ENCODE data around the gene VPS45.
A peak's percentile ranks its signal among the peaks of the same experiment; 100 is the strongest.

Gene VPS45

DNA sequence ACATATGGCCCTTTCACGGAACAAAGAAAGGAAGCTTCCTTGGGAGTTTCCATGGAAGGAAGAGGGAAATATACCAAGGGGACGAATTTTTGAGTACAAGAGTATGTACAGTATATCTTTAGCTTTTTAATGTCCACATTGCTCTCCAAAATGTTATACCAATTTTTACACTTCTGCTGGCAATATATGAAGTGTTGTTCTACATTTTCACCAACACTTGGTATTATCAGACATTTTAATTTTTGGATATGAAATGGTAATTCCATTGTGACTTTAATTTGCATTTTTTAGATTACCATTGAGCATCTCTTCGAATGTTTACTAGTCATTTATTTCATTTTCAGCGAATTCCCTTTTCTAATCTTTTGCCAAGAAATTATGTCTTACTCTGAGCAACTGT is 5.5 kb upstream of the VPS45 start:
- Mint-ChIP-seq H3K36me3 (no peaks in the 10 kb centered on the region), H3K27ac (no peak overlapping the region), H3K9me3 (no peaks in the 10 kb centered on the region), H3K4me1 (peaks cover 6% of the 10 kb centered on the region), H3K4me3 (no peak overlapping the region)
- no peak for ATAC-seq
- no peak for DNase-seq (ENCODE audit: low spot score in 2 of 2)

DNA sequence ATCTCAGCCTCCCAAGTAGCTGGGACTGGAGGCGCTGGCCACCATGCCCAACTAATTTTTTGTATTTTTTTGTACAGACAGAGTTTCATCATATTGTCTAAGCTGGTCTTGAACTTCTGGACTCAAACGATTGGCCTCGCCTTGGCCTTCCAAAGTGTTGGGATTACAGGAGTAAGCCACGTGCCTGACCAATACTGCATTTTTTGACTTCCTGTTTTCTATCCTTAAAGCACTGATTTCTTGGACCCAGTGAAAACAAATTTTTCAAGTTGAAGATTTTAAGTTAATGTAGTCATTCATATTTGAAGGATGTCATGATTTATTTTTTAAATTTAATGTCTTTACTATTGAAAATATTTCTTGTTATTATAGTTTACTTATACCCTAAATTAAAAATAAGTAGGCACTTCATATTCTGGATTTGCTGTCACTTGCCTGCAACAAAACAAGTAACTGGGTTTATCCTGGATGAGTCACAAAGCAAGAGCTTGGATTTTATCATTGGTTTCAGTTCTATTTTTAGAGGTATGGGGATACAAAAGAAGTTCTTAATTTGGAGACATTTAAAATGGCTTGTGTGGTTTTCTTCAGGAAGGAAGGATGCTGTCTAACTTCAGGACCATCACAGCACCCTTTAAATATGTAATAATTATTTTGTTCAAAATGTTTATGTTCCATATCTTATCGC is 2.2 kb upstream of the VPS45 start:
- Mint-ChIP-seq H3K9me3 (no peaks in the 10 kb centered on the region), H3K36me3 (peaks cover 15% of the 10 kb centered on the region), H3K4me3 (peak overlapping the region; percentile 94), H3K27ac (no peak overlapping the region), H3K4me1 (peaks cover 26% of the 10 kb centered on the region)
- no peak for DNase-seq (ENCODE audit: low spot score in 2 of 2)
- no peak for ATAC-seq

DNA sequence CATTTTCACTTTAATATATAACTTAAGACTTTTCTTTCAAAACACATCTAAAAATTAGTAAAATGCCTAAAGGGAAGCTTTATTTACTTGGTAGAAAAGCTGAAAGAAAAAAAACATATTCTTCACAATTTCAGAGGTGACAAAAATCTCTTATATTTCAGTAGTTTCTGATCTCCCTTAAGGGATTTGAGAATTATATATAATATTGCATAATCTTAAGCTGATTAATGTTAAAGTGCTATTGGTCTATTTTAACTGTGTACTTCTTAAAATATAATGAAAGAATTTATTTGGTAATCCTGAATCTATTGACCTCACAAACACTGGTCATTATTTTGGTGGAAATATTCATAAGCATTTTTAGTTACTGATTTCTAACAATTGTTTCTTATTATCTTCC is 1.2 kb upstream of the VPS45 start:
- ATAC-seq (no peak), DNase-seq (ENCODE audit: low spot score in 2 of 2) (no peak)
- H3K27ac Mint-ChIP-seq = peak overlapping the region; percentile 96
- peaks cover 26% of the 10 kb centered on the region for H3K4me1 Mint-ChIP-seq
- peak overlapping the region; percentile 94 for H3K4me3 Mint-ChIP-seq
- H3K9me3 Mint-ChIP-seq = no peaks in the 10 kb centered on the region
- H3K36me3 Mint-ChIP-seq = peaks cover 23% of the 10 kb centered on the region

DNA sequence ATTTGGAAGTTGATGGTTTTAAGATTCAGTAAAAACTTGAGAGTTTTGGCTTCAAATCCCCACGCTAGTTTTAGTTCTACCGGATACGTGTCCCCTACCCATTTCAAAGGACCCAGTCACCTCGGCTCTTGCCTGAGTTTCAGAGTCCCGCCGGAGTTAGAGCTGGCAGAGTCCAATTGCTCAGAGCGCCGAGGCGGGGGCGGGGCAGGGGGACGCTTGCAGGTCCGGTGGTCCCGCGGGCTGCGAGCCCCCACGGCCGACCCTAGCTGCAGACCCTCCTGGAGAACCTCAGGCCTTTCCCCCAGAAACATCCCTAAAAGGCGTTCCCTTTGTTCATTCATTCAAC is 765 bp upstream of the VPS45 start:
- peak; percentile 55 for ATAC-seq
- H3K4me3 Mint-ChIP-seq = peak overlapping the region; percentile 94
- peak; percentile 11 to 70 for DNase-seq (ENCODE audit: low spot score in 2 of 2)
- H3K36me3 Mint-ChIP-seq = peaks cover 28% of the 10 kb centered on the region
- no peaks in the 10 kb centered on the region for H3K9me3 Mint-ChIP-seq
- peaks cover 26% of the 10 kb centered on the region for H3K4me1 Mint-ChIP-seq
- peak overlapping the region; percentile 96 for H3K27ac Mint-ChIP-seq

DNA sequence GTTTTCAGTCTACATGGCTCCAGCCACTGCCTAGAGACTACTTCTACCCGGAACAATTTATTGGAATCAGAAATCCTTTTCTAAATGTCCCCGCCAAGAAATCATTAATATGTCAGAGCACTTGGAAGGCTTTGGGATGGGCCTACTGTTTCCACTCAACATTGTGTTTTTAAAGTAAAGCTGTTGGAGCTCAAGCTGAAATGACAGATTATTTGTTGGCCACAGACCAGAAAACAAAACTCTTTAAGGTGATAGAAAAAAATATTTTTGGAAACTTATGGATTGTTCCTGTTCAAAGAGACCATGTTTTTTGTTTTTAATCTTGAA is 496 bp downstream of the VPS45 start:
- H3K4me3 Mint-ChIP-seq = peak overlapping the region; percentile 94
- peaks cover 41% of the 10 kb centered on the region for H3K36me3 Mint-ChIP-seq
- ATAC-seq (no peak), DNase-seq (ENCODE audit: low spot score in 2 of 2) (no peak)
- H3K27ac Mint-ChIP-seq = peak overlapping the region; percentile 96
- no peaks in the 10 kb centered on the region for H3K9me3 Mint-ChIP-seq
- peaks cover 26% of the 10 kb centered on the region for H3K4me1 Mint-ChIP-seq

DNA sequence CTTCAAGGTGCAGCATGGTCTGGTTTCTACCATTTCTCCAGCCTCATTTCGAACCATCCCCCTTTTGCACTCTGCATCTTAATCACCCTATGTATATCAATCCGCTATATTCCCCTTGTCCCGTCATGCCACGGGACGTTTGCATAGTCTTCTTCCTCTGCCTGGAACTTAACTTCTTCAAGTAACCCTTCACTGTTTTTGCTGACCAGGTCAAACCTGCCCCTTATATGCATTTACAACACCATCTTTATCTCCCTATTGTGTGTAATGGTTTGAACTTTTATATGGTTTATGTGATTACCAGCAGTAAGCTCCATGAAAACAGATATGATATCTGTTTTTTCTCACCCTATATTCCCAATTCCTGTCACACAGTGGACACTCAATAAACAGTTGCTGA is 2.3 kb downstream of the VPS45 start:
- no peak overlapping the region for H3K27ac Mint-ChIP-seq
- peaks cover 59% of the 10 kb centered on the region for H3K36me3 Mint-ChIP-seq
- no peak overlapping the region for H3K4me3 Mint-ChIP-seq
- peaks cover 26% of the 10 kb centered on the region for H3K4me1 Mint-ChIP-seq
- ATAC-seq (no peak), DNase-seq (ENCODE audit: low spot score in 2 of 2) (no peak)
- no peaks in the 10 kb centered on the region for H3K9me3 Mint-ChIP-seq

DNA sequence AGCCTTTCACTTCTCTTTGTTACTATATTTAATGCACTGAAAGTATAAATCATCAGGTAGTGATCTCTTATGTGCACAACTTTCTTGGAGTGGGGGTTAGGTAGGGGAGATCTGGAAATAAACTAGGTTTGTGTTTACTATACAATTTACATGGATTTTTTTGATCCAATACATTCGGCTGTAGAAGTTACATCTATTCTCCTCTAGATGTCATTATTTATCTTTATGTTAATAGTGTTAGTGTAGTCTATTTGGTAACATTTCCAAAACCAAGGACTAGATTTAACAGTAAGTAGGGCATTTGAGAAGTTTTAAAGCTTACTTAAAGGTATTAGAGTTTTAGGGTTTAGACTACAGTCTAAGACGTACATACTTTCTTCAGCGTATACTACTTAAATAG is 5.4 kb downstream of the VPS45 start:
- no peak for DNase-seq (ENCODE audit: low spot score in 2 of 2)
- Mint-ChIP-seq H3K27ac (no peak overlapping the region), H3K9me3 (no peaks in the 10 kb centered on the region), H3K36me3 (peaks cover 80% of the 10 kb centered on the region), H3K4me3 (no peak overlapping the region), H3K4me1 (peaks cover 21% of the 10 kb centered on the region)
- ATAC-seq = peak; percentile 42

DNA sequence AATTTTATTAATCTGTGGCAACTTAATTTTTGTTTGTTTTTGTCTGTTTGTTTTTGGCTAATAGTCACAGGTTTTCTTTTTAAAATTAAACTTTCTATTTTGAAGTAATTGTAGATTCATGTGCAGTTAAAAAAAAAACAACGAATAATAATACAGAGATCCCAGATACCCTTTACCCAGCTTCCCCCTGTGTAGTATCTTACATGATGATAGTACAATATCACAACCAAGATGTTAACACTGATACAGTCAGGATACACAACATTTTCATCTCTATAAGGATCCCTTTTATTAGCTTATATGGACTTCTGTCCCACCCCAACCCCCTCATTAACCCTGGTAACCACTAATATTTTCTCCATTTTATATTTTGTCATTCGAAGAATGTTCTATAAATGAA is 5.9 kb downstream of the VPS45 start:
- no peak for ATAC-seq
- H3K9me3 Mint-ChIP-seq = no peaks in the 10 kb centered on the region
- peaks cover 85% of the 10 kb centered on the region for H3K36me3 Mint-ChIP-seq
- H3K27ac Mint-ChIP-seq = no peak overlapping the region
- H3K4me3 Mint-ChIP-seq = no peak overlapping the region
- no peak for DNase-seq (ENCODE audit: low spot score in 2 of 2)
- peaks cover 15% of the 10 kb centered on the region for H3K4me1 Mint-ChIP-seq

DNA sequence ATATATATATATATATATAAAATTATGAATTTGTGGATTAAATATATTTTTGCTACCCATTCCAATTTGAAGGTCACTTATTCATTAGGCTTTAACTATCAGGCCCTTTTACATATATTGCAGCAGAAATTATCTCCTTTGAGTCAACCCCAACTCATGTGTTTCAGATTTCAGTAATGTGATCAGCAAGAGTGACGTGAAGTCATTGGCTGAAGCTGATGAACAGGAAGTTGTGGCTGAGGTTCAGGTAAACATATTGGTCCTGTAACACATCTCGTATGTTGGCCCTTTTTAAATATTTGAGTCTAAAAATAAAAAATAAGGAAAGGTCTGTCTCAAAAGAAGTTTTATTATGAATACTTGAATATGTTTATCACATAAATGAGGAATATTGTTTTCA is 8.5 kb downstream of the VPS45 start:
- H3K27ac Mint-ChIP-seq = no peak overlapping the region
- DNase-seq (ENCODE audit: low spot score in 2 of 2) (no peak), ATAC-seq (peak; percentile 70)
- no peak overlapping the region for H3K4me3 Mint-ChIP-seq
- no peaks in the 10 kb centered on the region for H3K9me3 Mint-ChIP-seq
- H3K36me3 Mint-ChIP-seq = peaks cover 86% of the 10 kb centered on the region
- no peaks in the 10 kb centered on the region for H3K4me1 Mint-ChIP-seq

DNA sequence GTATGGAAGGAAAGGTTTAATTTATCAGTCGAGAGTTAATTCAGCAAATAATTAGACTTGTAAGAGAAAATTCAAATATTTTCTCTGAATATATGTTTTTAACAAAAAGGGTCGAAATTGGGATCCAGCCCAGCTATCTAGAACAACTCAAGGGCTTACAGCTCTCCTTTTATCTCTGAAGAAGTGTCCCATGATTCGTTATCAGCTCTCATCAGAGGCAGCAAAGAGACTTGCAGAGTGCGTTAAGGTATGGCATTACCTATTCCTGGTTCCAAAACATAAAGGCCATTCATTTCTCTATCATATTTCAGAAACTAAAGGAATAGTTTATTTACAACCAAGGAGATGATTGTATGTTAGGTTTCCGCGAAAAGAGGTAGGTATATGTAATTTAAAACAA is 9.4 kb downstream of the VPS45 start:
- Mint-ChIP-seq H3K4me3 (no peak overlapping the region), H3K9me3 (no peaks in the 10 kb centered on the region), H3K36me3 (peaks cover 86% of the 10 kb centered on the region), H3K4me1 (no peaks in the 10 kb centered on the region), H3K27ac (no peak overlapping the region)
- DNase-seq (ENCODE audit: low spot score in 2 of 2) (no peak), ATAC-seq (no peak)

DNA sequence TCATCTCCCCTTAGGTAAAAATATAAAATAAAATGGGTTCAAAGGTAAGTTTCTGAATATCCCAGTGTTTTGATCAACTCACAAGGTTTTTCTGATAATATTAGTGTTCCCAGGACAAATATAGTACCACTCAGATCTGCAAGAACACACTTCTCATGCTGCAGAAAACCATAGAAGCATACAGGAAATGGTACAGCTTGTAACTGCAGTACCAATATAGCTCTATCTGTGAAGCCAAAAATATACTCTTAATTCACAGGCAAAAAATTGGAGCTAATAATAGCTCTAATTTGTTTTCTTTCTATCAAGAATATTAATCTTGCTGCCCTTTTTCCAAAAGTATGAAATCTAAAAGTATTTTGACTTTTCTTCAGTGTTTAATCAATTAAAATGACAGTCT is 13.2 kb downstream of the VPS45 start:
- no peaks in the 10 kb centered on the region for H3K9me3 Mint-ChIP-seq
- DNase-seq (ENCODE audit: low spot score in 2 of 2) = no peak
- H3K4me3 Mint-ChIP-seq = no peak overlapping the region
- H3K4me1 Mint-ChIP-seq = no peaks in the 10 kb centered on the region
- peaks cover 79% of the 10 kb centered on the region for H3K36me3 Mint-ChIP-seq
- no peak for ATAC-seq
- no peak overlapping the region for H3K27ac Mint-ChIP-seq

DNA sequence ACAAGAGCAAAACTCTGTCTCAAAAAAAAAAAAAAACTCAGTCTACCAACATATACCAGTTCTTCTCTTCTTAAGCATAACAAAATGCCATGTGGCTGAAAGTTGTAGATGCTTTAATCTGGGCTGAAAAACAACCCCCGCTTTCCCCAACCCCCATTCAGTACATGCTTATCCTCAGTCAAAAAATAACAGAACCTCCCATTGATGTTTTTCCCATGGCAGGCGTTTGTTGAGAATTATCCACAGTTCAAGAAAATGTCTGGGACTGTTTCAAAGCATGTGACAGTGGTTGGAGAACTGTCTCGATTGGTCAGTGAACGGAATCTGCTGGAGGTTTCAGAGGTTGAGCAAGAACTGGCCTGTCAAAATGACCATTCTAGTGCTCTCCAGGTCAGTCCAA is 14.9 kb downstream of the VPS45 start:
- Mint-ChIP-seq H3K27ac (no peak overlapping the region), H3K4me1 (no peaks in the 10 kb centered on the region), H3K36me3 (peaks cover 72% of the 10 kb centered on the region), H3K9me3 (no peaks in the 10 kb centered on the region), H3K4me3 (no peak overlapping the region)
- DNase-seq (ENCODE audit: low spot score in 2 of 2) = no peak
- no peak for ATAC-seq

DNA sequence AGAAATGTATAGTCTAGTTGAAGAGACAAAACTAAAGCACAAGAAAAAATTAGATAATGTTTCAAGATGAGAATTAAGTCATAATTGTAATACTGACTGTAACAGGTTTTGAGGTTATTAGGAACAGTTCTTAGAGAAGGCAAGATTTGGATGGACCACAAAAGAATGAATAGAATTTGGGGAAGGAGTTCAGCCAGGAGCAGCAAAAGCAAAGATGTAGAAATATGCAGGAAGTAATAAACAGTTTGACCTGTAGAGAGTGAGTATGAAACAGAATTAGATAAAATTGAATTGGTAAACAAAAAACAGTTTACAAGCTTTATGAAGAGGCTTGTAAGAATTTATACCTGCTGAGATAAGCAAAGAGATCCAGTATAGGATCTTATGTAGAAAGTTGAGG is 16.3 kb downstream of the VPS45 start:
- Mint-ChIP-seq H3K9me3 (no peaks in the 10 kb centered on the region), H3K27ac (peak overlapping the region; percentile 1), H3K4me1 (no peaks in the 10 kb centered on the region), H3K36me3 (peaks cover 66% of the 10 kb centered on the region), H3K4me3 (no peak overlapping the region)
- ATAC-seq (no peak), DNase-seq (ENCODE audit: low spot score in 2 of 2) (no peak)

DNA sequence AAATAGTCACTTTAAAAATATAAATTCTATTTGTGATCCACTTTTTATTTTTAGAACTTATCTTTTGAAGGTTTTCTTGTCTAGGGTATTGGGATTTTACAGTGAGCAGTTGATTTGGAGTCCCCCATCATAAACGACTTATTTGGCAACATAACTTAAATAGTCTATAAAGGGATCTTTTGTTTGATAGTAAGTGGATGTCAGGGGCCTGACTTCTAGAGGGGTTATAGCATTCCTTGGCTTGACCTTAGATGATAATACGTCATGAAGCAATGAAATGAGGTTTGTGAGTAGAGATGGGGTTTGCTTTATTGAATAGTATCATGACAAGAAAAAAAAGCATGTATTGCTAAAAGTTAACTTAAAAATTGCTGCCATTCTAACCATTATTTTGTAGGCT is 17.8 kb downstream of the VPS45 start:
- Mint-ChIP-seq H3K4me1 (no peaks in the 10 kb centered on the region), H3K4me3 (no peak overlapping the region), H3K27ac (peak overlapping the region; percentile 14), H3K9me3 (no peaks in the 10 kb centered on the region), H3K36me3 (peaks cover 53% of the 10 kb centered on the region)
- DNase-seq (ENCODE audit: low spot score in 2 of 2) (no peak), ATAC-seq (no peak)

DNA sequence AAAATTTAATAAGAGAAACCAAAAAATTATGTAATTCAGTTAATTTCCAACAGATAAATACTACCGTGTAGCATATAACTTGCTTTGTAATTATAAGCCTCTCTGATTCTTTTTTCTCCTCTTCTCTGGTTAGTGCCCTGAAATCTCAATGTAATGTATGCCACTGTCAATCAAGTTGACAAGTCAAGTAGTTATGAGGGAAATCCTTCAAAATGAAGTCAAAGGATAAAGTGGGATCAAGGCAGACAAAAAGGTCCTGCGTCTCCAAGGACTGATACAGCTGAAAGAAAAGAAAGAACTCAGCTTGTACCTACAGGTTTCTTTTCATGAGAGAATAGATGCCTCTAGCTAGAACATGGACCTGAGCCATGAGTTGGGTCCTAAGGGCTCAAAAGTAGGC is 19.8 kb downstream of the VPS45 start:
- DNase-seq (ENCODE audit: low spot score in 2 of 2) = no peak
- H3K36me3 Mint-ChIP-seq = peaks cover 38% of the 10 kb centered on the region

DNA sequence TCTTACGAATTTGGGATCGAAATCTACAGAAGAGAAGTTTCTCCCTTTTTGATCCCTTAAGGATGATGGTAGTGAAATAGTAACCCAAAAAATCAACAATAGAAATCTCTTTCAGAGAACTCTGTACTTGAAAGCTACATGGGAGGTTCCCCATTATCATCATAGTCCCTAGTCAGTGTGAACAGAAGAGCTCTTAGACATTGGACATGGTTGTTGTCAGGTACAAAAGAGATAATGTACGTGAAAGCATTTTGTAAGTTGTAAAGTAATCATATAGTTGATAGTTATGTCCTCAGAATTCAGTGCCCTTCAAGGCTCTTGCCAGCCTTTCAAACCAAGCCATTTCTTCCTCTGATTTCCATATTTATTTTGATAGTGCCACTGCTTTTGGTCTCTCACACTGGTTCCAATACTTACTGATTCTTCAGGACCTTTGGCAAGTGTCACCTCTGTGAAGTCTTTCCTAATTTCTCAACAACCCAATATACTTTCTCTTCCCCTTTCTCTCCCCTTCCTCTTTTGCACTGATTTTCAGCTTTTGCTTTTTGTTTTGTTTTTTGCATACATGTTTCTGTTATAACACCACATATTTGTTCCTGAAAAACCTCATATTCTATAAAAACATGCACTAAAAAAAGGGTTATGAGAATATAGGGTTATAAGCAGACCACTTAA is 22.4 kb downstream of the VPS45 start:
- no peak for DNase-seq (ENCODE audit: low spot score in 2 of 2)
- Mint-ChIP-seq H3K4me3 (no peak overlapping the region), H3K27ac (no peak overlapping the region)

More for the DNA sequence above, 19.8 kb downstream of the VPS45 start:
- ATAC-seq = no peak
- Mint-ChIP-seq H3K4me1 (no peaks in the 10 kb centered on the region), H3K27ac (no peak overlapping the region), H3K4me3 (no peak overlapping the region), H3K9me3 (no peaks in the 10 kb centered on the region)

More for the DNA sequence above, 22.4 kb downstream of the VPS45 start:
- no peak for ATAC-seq
- peaks cover 44% of the 10 kb centered on the region for H3K36me3 Mint-ChIP-seq
- H3K4me1 Mint-ChIP-seq = no peaks in the 10 kb centered on the region
- H3K9me3 Mint-ChIP-seq = no peaks in the 10 kb centered on the region
